ENCODE measurements around the gene CDT1.

Gene CDT1

DNA sequence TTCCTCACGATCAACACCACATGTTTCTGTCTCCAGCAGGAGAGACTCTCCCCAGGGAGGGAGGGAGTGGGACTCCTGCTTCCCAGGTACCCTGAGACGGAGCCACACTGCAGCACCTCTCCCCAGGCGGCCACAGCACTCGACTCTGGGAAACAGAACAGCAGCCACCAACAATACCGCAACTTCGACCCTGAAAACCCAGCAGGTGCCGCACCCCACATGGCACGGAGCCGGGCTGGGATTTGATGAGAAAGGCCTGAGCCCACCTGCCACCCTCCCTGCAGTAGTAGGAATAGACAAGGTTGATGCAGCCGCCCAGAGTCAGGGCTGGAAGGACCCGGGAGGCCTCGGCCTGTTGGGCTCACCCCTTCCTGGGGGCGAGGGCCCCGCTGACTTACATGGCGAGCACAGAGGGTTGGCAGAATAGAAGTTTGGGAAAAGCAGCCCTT lies 38.7 kb downstream of the CDT1 start:
- DNase-seq = no peak

DNA sequence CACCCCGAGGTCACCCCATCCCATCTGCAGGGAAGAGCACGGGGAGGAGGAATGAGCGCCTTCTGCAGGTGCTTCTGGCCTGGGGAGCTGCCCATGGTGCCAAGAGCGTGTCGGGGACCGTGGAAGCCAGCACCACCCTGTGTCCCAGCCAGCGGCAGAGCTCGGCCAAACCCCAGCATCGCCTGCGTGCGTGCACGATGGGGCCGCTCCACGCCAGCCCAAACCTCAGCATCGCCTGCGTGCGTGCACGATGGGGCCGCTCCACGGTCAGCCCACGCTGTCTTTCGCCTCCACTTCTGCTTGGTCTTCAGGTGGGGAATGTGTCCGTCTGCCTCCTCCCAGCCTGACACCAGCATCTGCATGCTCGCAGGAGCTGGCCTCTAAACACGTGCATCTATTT lies 39.2 kb downstream of the CDT1 start:
- no peak overlapping the region for H2BK120ac ChIP-seq (ENCODE audit: insufficient read depth, low read length, poor library complexity)

More for the DNA sequence above, 38.7 kb downstream of the CDT1 start:
- H3K18ac ChIP-seq (ENCODE audit: low read length) = no peak overlapping the region
- no peak overlapping the region for H4K91ac ChIP-seq (ENCODE audit: low read depth, low read length)
- H3K14ac ChIP-seq (ENCODE audit: low read length) = no peak overlapping the region
- H3K27me3 ChIP-seq (ENCODE audit: insufficient read depth, low read length) = no peaks in the 10 kb centered on the region
- no CpG with 5 or more reads among the region's 15 CpGs for WGBS (ENCODE audit: extremely low coverage, insufficient coverage, insufficient read length)
- H3K4me2 ChIP-seq (ENCODE audit: low read length) = no peak overlapping the region
- H3K4me3 ChIP-seq (ENCODE audit: low read depth, low read length) = no peak overlapping the region
- H2AFZ ChIP-seq (ENCODE audit: insufficient read depth, low read length, poor library complexity) = no peak overlapping the region
- no peak overlapping the region for H3K9ac ChIP-seq (ENCODE audit: low read length)
- H3K4ac ChIP-seq (ENCODE audit: low read depth, low read length) = no peak overlapping the region
- H3K4me1 ChIP-seq (ENCODE audit: control insufficient read depth in 1 of 2, insufficient read depth in 2 of 2, low read length in 2 of 2) = no peaks in the 10 kb centered on the region
- H3K79me2 ChIP-seq (ENCODE audit: control insufficient read depth, insufficient read depth, low read length, poor library complexity) = no peaks in the 10 kb centered on the region
- no peak overlapping the region for H4K12ac ChIP-seq (ENCODE audit: low read depth, low read length)
- no peak overlapping the region for H3K23ac ChIP-seq (ENCODE audit: low read length)
- H4K8ac ChIP-seq (ENCODE audit: low read depth, low read length) = no peak overlapping the region
- no peaks in the 10 kb centered on the region for H3K9me3 ChIP-seq (ENCODE audit: insufficient read depth, low read depth, low read length)
- peaks cover 27 to 38% of the 10 kb centered on the region in 2 experiments for H3K36me3 ChIP-seq (ENCODE audit: control insufficient read depth in 1 of 2, insufficient read depth in 2 of 2, low read length in 2 of 2)
- H2BK5ac ChIP-seq (ENCODE audit: low read depth, low read length, poor library complexity) = no peak overlapping the region
- H2AK5ac ChIP-seq (ENCODE audit: low read length) = no peak overlapping the region
- no peaks in the 10 kb centered on the region for H3K79me1 ChIP-seq (ENCODE audit: low read length)
- H2BK120ac ChIP-seq (ENCODE audit: insufficient read depth, low read length, poor library complexity) = no peak overlapping the region
- H3K27ac ChIP-seq (ENCODE audit: low read depth, low read length) = no peak overlapping the region
- H2BK12ac ChIP-seq (ENCODE audit: low read length) = no peak overlapping the region

DNA sequence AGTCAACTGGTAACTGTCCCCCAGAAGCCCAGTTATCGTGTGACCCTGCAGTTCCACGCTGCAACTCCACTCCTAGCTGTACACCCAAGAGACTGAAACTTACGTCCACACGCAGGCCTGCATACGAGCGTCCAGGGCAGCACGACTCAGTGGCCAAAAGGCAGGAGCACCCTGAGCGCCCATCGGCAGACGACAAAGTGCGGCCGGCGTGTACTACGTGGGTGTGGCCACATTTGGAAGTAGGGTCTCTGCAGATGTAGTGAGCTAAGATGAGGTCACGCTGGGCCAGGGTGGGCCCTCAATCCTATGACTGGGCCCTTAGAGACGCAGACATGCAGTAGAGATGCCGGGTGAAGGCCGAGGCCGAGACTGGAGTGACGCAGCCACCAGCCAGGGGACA lies 39.7 kb downstream of the CDT1 start:
- Histone ChIP-seq H3K4me1 (ENCODE audit: control insufficient read depth in 1 of 2, insufficient read depth in 2 of 2, low read length in 2 of 2) (no peaks in the 10 kb centered on the region), H3K27ac (ENCODE audit: low read depth, low read length) (no peak overlapping the region), H3K23ac (ENCODE audit: low read length) (no peak overlapping the region), H2BK120ac (ENCODE audit: insufficient read depth, low read length, poor library complexity) (no peak overlapping the region), H3K9me3 (ENCODE audit: insufficient read depth, low read depth, low read length) (no peaks in the 10 kb centered on the region), H3K14ac (ENCODE audit: low read length) (no peak overlapping the region), H3K36me3 (ENCODE audit: control insufficient read depth in 1 of 2, insufficient read depth in 2 of 2, low read length in 2 of 2) (peaks cover 27 to 44% of the 10 kb centered on the region in 2 experiments), H3K27me3 (ENCODE audit: insufficient read depth, low read length) (no peaks in the 10 kb centered on the region), H2AK5ac (ENCODE audit: low read length) (no peak overlapping the region), H3K79me2 (ENCODE audit: control insufficient read depth, insufficient read depth, low read length, poor library complexity) (no peaks in the 10 kb centered on the region), H4K8ac (ENCODE audit: low read depth, low read length) (no peak overlapping the region), H3K4me3 (ENCODE audit: low read depth, low read length) (no peak overlapping the region), H3K79me1 (ENCODE audit: low read length) (no peaks in the 10 kb centered on the region), H4K12ac (ENCODE audit: low read depth, low read length) (no peak overlapping the region), H3K18ac (ENCODE audit: low read length) (no peak overlapping the region), H3K4ac (ENCODE audit: low read depth, low read length) (no peak overlapping the region), H2AFZ (ENCODE audit: insufficient read depth, low read length, poor library complexity) (no peak overlapping the region), H2BK5ac (ENCODE audit: low read depth, low read length, poor library complexity) (no peak overlapping the region), H4K91ac (ENCODE audit: low read depth, low read length) (no peak overlapping the region), H3K4me2 (ENCODE audit: low read length) (no peak overlapping the region), H3K9ac (ENCODE audit: low read length) (no peak overlapping the region), H2BK12ac (ENCODE audit: low read length) (no peak overlapping the region)
- no CpG with 5 or more reads among the region's 20 CpGs for WGBS (ENCODE audit: extremely low coverage, insufficient coverage, insufficient read length)
- no peak for DNase-seq

More for the DNA sequence above, 39.2 kb downstream of the CDT1 start:
- no peak overlapping the region for H3K4ac ChIP-seq (ENCODE audit: low read depth, low read length)
- H2BK12ac ChIP-seq (ENCODE audit: low read length) = no peak overlapping the region
- peaks cover 27 to 41% of the 10 kb centered on the region in 2 experiments for H3K36me3 ChIP-seq (ENCODE audit: control insufficient read depth in 1 of 2, insufficient read depth in 2 of 2, low read length in 2 of 2)
- H3K27ac ChIP-seq (ENCODE audit: low read depth, low read length) = no peak overlapping the region
- no CpG with 5 or more reads among the region's 25 CpGs for WGBS (ENCODE audit: extremely low coverage, insufficient coverage, insufficient read length)
- H3K9ac ChIP-seq (ENCODE audit: low read length) = no peak overlapping the region
- no peak overlapping the region for H2BK5ac ChIP-seq (ENCODE audit: low read depth, low read length, poor library complexity)
- H3K14ac ChIP-seq (ENCODE audit: low read length) = no peak overlapping the region
- H4K8ac ChIP-seq (ENCODE audit: low read depth, low read length) = no peak overlapping the region
- no peak overlapping the region for H4K91ac ChIP-seq (ENCODE audit: low read depth, low read length)
- no peak overlapping the region for H3K23ac ChIP-seq (ENCODE audit: low read length)
- H3K79me2 ChIP-seq (ENCODE audit: control insufficient read depth, insufficient read depth, low read length, poor library complexity) = no peaks in the 10 kb centered on the region
- H3K18ac ChIP-seq (ENCODE audit: low read length) = no peak overlapping the region
- no peaks in the 10 kb centered on the region for H3K79me1 ChIP-seq (ENCODE audit: low read length)
- H2AK5ac ChIP-seq (ENCODE audit: low read length) = no peak overlapping the region
- no peak for DNase-seq
- no peaks in the 10 kb centered on the region for H3K9me3 ChIP-seq (ENCODE audit: insufficient read depth, low read depth, low read length)
- H3K4me1 ChIP-seq (ENCODE audit: control insufficient read depth in 1 of 2, insufficient read depth in 2 of 2, low read length in 2 of 2) = no peaks in the 10 kb centered on the region
- H3K27me3 ChIP-seq (ENCODE audit: insufficient read depth, low read length) = no peaks in the 10 kb centered on the region
- no peak overlapping the region for H2AFZ ChIP-seq (ENCODE audit: insufficient read depth, low read length, poor library complexity)
- no peak overlapping the region for H3K4me2 ChIP-seq (ENCODE audit: low read length)
- H3K4me3 ChIP-seq (ENCODE audit: low read depth, low read length) = no peak overlapping the region
- H4K12ac ChIP-seq (ENCODE audit: low read depth, low read length) = no peak overlapping the region

DNA sequence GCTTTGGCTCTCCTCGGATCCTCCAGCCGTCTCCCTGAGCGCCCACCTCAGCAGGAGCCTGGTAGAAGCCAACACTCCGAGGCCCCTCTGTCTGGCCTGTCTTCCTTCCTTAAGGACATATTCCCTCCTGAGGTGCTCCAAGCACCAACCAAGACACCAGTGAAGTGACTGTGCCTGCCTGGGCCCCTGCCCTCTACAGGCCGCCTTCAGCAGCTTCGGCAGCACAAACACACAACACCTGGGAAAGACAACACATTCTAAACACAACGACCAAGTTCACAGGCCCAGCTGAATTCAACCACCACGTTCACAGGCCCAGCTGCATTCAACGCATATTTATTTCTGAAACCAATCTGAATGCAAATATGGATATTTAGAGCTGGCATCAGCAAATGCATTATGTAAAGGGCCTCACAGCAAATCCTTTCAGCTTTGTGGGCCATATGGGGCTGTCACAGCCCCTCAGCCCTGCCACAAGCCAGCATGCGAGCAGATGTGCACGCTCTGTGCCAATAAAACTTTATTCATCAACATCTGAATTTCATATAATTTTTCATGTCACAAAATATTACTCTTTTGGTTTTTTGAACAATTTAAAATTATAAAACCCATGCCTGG lies 40.9 kb downstream of the CDT1 start:
- Histone ChIP-seq H3K79me2 (ENCODE audit: control insufficient read depth, insufficient read depth, low read length, poor library complexity) (no peaks in the 10 kb centered on the region), H3K36me3 (ENCODE audit: control insufficient read depth in 1 of 2, insufficient read depth in 2 of 2, low read length in 2 of 2) (peaks cover 21 to 36% of the 10 kb centered on the region in 2 experiments), H3K9ac (ENCODE audit: low read length) (no peak overlapping the region), H4K91ac (ENCODE audit: low read depth, low read length) (no peak overlapping the region), H4K8ac (ENCODE audit: low read depth, low read length) (no peak overlapping the region), H2BK12ac (ENCODE audit: low read length) (no peak overlapping the region), H3K4ac (ENCODE audit: low read depth, low read length) (no peak overlapping the region), H2AFZ (ENCODE audit: insufficient read depth, low read length, poor library complexity) (no peak overlapping the region), H3K27me3 (ENCODE audit: insufficient read depth, low read length) (no peaks in the 10 kb centered on the region), H3K79me1 (ENCODE audit: low read length) (no peaks in the 10 kb centered on the region), H4K12ac (ENCODE audit: low read depth, low read length) (no peak overlapping the region), H3K14ac (ENCODE audit: low read length) (no peak overlapping the region), H2BK5ac (ENCODE audit: low read depth, low read length, poor library complexity) (no peak overlapping the region), H3K4me3 (ENCODE audit: low read depth, low read length) (no peak overlapping the region), H3K27ac (ENCODE audit: low read depth, low read length) (no peak overlapping the region), H3K18ac (ENCODE audit: low read length) (no peak overlapping the region), H2AK5ac (ENCODE audit: low read length) (no peak overlapping the region), H3K9me3 (ENCODE audit: insufficient read depth, low read depth, low read length) (no peaks in the 10 kb centered on the region), H3K4me2 (ENCODE audit: low read length) (no peak overlapping the region), H3K4me1 (ENCODE audit: control insufficient read depth in 1 of 2, insufficient read depth in 2 of 2, low read length in 2 of 2) (no peaks in the 10 kb centered on the region), H2BK120ac (ENCODE audit: insufficient read depth, low read length, poor library complexity) (no peak overlapping the region), H3K23ac (ENCODE audit: low read length) (no peak overlapping the region)
- WGBS (ENCODE audit: extremely low coverage, insufficient coverage, insufficient read length) = no CpG with 5 or more reads among the region's 11 CpGs
- DNase-seq = no peak

Measured in trophoblast cell (in vitro differentiated cells and primary cell).